ENCODE results near the gene ARHGAP22.

Gene ARHGAP22

DNA sequence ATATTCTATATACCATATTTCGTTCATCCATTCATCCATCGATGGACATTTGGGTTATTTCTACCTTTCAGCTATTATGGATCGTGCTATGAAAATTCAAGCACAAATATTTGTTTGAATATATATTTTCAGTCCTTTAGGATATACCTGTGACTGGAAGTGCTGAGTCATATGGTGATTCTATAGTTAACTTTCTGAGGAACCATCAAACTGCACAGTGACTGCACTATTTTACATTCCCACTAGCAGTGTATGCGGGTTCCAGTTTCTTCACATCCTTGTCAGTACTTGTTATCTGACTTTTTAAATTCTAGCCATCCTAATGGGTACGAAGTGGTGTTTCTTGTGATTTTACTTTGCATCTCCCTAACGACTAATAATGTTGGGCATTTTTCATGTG is 194.4 kb downstream of the ARHGAP22 start:
- FAIRE-seq: peak; percentile 11
- no peak for TF ChIP-seq POLR2A (IDR thresholded peaks at IDR 0.05; ENCODE audit: low read depth, low read length)
- no peak for DNase-seq (ENCODE audit: insufficient read length, low spot score)

DNA sequence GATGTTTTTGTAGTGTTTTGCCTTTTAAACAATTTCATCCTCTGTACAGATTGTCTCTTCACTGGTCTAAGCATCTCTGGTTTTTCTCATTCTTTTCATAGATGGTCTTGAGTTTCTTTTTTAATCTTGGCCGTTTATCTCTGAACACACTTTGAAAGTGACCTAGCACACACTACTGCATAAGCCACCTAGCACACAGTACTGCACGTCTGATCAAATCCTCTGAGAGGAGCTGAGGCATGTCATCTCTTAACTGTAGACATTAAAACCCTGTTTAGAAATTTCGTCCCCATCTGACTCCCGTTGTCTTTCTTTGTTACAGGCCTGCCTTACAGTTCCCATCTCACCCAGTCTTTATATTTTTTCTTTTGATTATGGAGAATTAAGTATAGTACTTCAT is 198.2 kb downstream of the ARHGAP22 start:
- FAIRE-seq: no peak
- TF ChIP-seq POLR2A (IDR thresholded peaks at IDR 0.05; ENCODE audit: low read depth, low read length): no peak
- no peak for DNase-seq (ENCODE audit: insufficient read length, low spot score)

DNA sequence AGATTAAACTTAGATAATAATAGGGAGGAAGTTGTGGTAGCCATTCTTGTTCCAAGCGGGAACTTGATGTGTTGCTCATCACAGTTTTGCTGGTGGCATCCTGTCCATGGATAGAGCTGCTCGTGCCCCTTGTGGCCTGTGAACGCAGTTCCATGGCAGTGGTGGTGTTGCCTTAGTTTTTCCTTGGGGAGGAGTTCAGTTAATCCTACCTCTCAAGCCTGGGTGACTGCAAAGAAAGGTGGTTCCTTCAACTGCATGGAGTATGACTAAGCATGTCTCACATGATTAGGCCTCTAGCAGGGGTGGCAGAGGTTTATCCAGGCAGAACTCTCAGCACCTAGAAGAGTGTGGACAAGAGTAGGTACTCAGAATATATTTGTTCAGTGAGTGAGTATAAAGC is 198.7 kb downstream of the ARHGAP22 start:
- DNase-seq (ENCODE audit: insufficient read length, low spot score) (peak; percentile 39), FAIRE-seq (peak; percentile 92)
- no peak for TF ChIP-seq POLR2A (IDR thresholded peaks at IDR 0.05; ENCODE audit: low read depth, low read length)

DNA sequence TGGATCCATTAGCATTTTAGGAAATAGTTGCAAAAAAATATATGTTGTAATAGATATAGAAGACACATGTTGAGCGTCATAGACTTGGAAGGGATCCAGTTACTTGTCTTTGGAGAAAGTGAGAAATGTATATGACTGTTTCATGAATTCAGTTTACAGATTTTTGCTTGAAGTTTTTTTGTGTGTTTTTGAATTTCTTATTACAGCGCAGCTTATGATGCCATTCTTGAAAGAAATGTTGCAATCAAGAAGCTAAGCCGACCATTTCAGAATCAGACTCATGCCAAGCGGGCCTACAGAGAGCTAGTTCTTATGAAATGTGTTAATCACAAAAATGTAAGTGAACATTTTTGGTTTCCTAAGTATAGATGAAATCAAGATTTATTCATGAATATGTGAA is 200.2 kb downstream of the ARHGAP22 start:
- FAIRE-seq (no peak), DNase-seq (ENCODE audit: insufficient read length, low spot score) (no peak)
- no peak for TF ChIP-seq POLR2A (IDR thresholded peaks at IDR 0.05; ENCODE audit: low read depth, low read length)

DNA sequence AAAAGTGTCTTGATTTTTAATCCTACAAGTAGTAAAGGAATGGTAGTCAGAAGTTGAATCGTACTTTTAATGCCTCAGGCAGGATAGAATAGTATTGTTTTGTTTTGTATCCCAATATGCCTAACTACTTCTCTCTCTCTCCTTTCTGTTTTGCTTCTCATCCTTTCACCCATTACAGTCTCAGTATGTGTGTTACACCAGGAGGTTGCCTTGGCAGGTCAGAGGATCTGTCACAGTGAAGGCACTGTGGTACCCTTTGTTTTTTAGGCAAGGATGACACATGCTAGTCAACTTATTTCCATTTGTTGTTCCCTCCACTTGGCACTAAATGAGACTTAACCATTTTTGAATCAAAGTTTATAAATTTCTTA is 204.0 kb downstream of the ARHGAP22 start:
- FAIRE-seq (peak; percentile 48), DNase-seq (ENCODE audit: insufficient read length, low spot score) (no peak)
- no peak for TF ChIP-seq POLR2A (IDR thresholded peaks at IDR 0.05; ENCODE audit: low read depth, low read length)

DNA sequence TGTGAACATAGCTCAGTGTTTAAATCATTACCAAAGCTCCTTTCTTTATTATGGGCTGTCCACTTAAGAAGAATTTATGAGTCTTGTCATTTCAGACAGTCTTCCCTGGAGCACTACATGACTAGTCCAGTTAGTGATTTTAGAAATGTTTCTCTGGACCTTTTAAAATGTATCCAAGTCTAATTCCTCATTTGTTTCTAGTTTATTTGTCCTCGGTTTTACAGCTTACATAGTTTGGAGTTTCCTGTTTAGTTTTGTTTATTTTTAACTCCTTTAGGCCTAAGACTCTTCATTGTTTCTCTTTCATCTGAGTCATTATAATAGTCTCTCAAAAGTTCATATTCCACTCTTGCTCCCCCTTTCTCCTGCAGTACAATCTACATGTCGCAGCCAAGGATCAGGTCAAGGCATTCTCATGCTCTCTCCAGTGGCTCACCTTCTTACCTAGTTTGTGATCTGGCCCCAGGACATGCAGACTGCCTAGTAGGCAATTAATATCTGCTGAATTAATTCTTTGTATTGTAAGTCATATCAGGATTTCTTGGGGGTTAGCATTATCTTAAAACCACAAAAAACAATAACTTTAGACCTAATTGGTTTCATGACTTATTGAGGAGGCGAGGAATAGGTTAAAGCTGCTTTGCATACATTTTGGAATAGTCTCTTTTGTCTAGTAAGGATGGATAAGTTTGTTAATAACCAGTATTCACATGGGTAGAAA is 204.6 kb downstream of the ARHGAP22 start:
- DNase-seq (ENCODE audit: insufficient read length, low spot score): no peak
- peak; percentile 15 for FAIRE-seq
- no peak for TF ChIP-seq POLR2A (IDR thresholded peaks at IDR 0.05; ENCODE audit: low read depth, low read length)

DNA sequence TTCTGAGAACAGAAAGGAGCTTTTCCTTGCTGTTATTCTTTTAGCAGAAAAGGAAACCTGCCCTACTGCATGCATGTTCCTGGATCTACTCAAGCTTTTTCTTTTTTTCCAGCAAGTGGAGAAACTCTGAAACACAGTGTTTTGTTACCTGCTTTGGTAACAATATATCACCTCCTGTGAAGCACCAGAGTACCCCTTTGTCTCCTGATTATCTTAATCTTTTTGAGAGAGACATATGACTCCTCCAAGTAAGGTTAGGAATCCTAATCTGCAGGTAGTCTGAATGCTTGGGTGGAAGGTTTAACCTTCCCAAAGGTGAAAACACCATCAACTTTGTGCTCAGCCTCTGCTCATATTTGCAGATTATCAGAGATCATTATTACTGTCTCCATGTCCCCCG is 205.3 kb downstream of the ARHGAP22 start:
- FAIRE-seq (no peak), DNase-seq (ENCODE audit: insufficient read length, low spot score) (no peak)
- no peak for TF ChIP-seq POLR2A (IDR thresholded peaks at IDR 0.05; ENCODE audit: low read depth, low read length)

DNA sequence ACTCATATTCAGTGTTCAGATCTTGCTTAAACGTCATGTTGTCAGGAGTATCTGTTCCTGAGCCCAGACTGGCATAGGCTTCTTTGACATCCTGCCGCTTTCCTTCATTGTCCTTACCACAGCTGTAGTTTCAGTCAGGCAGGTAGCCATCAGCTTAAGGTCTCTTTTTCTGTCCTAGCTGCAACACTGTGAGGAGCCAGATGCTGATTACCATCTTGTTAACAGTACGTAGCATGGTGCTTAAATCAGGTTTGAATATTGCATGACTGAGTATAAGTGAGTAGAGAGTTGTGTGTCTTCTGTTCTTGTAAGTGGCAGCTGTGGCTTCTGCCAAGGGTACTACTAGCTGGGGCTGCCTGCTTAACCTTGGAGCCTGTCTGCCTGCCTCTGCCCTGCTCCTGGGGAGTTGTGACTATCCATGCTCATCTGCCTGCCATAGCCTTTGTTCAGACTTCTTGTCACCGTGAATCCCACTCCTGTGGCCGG is 205.8 kb downstream of the ARHGAP22 start:
- peak; percentile 75 for FAIRE-seq
- DNase-seq (ENCODE audit: insufficient read length, low spot score): no peak
- TF ChIP-seq POLR2A (IDR thresholded peaks at IDR 0.05; ENCODE audit: low read depth, low read length): no peak

DNA sequence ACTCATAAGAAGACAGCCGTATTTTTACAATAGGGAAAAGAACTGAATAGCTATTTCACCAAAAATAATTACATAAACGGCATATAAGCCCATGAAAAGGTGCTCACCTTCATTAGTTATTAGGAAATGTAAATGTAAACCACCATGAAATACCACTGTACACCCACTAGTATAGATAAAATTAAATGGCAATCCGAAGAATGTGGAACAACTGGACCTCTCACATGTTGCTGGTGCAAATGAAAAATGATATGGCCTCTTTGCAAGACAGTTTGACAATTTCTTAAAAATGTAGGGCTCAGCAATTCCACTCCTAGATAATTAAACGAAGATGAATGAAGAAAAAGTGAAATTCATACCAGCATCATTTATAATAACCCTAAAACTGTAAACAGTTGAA is 206.6 kb downstream of the ARHGAP22 start:
- FAIRE-seq (peak; percentile 41), DNase-seq (ENCODE audit: insufficient read length, low spot score) (no peak)
- TF ChIP-seq POLR2A (IDR thresholded peaks at IDR 0.05; ENCODE audit: low read depth, low read length): no peak
